GM23338 (cell line): ENCODE measurements around the gene PARG. TPM values are rescaled to one million over a fixed set of nuclear protein-coding genes. Genes with fewer than 3 reads are reported as not detected.
A peak's percentile ranks its signal among the peaks of the same experiment; 100 is the strongest.
"Not testable (repeated sequence)": the region's sequence is repeated elsewhere in the genome, so short reads cannot be mapped to it uniquely, and the experiment has no call there.

Source experiments
- ATAC-seq: fragments of 200-7000 bp; cut with Tn5 transposase; 3 replicates; pipeline ENCODE4 v1.9.1; 2020
- DNase-seq: peaks from one replicate; pipeline ENCODE4 v3.0.0-alpha.2; 2015; ENCODE audit warnings: low spot score
- H2AFZ ChIP-seq: fragments of 200-600 bp; sonication (generic); 2 replicates; pipeline ENCODE4 v1.8.0; 2016; ENCODE audit warnings: antibody characterized with exemption, mild to moderate bottlenecking, moderate library complexity
- H3F3A ChIP-seq: fragments of 200-600 bp; sonication (generic); replicated peaks from 2 replicates; pipeline ENCODE4 v1.8.0; 2017; ENCODE audit warnings: antibody characterized with exemption, mixed run types, low read depth
- H3K27ac ChIP-seq: fragments of 200-600 bp; sonication (generic); 2 replicates; pipeline ENCODE4 v1.6.1; 2016; ENCODE audit warnings: low read depth
- H3K27me3 ChIP-seq: fragments of 200-600 bp; sonication (generic); 2 replicates; pipeline ENCODE4 v1.8.0; 2016; ENCODE audit warnings: mild to moderate bottlenecking, mixed run types, moderate library complexity; ENCODE audit not compliant: insufficient read depth
- H3K36me3 ChIP-seq: fragments of 200-600 bp; sonication (generic); 2 replicates; pipeline ENCODE4 v1.8.0; 2016; ENCODE audit warnings: mild to moderate bottlenecking; ENCODE audit not compliant: insufficient read depth
- H3K4me1 ChIP-seq: fragments of 200-600 bp; sonication (generic); 2 replicates; pipeline ENCODE4 v1.8.0; 2016; ENCODE audit warnings: mild to moderate bottlenecking, moderate library complexity; ENCODE audit not compliant: insufficient read depth
- H3K4me2 ChIP-seq: fragments of 200-600 bp; sonication (generic); 2 replicates; pipeline ENCODE4 v1.7.1; 2017; ENCODE audit warnings: mixed run types
- H3K4me3 ChIP-seq: fragments of 200-600 bp; sonication (generic); 2 replicates; pipeline ENCODE4 v1.6.1; 2016; ENCODE audit warnings: mixed run types
- H3K79me2 ChIP-seq: fragments of 200-600 bp; sonication (generic); replicated peaks from 2 replicates; pipeline ENCODE4 v1.8.0; 2017; ENCODE audit warnings: mild to moderate bottlenecking; ENCODE audit not compliant: insufficient read depth
- H3K9me2 ChIP-seq: fragments of 200-600 bp; sonication (generic); 2 replicates; pipeline ENCODE4 v1.8.0; 2017; ENCODE audit not compliant: insufficient read depth
- H4K20me1 ChIP-seq: fragments of 200-600 bp; sonication (generic); replicated peaks from 2 replicates; pipeline ENCODE4 v1.8.0; 2017; ENCODE audit warnings: mild to moderate bottlenecking; ENCODE audit not compliant: insufficient read depth
- H3K27ac Mint-ChIP-seq: 2 replicates; pipeline ENCODE4 v1.8.0; 2020; ENCODE audit warnings: inconsistent platforms, mild to moderate bottlenecking, moderate library complexity, mixed read lengths
- H3K27me3 Mint-ChIP-seq: 3 replicates; pipeline ENCODE4 v1.8.0; 2022; ENCODE audit warnings: low read depth, mild to moderate bottlenecking, moderate library complexity, mixed read lengths, inconsistent platforms; ENCODE audit not compliant: insufficient read depth, poor library complexity
- H3K36me3 Mint-ChIP-seq: 3 replicates; pipeline ENCODE4 v1.8.0; 2021; ENCODE audit warnings: low read depth, mild to moderate bottlenecking, inconsistent platforms, moderate library complexity, mixed read lengths
- H3K4me1 Mint-ChIP-seq: 3 replicates; pipeline ENCODE4 v1.8.0; 2020; ENCODE audit warnings: mild to moderate bottlenecking, inconsistent platforms, mixed read lengths
- H3K4me3 Mint-ChIP-seq: 3 replicates; pipeline ENCODE4 v1.8.0; 2021; ENCODE audit warnings: moderate library complexity, mild to moderate bottlenecking, inconsistent platforms, mixed read lengths
- H3K9me3 Mint-ChIP-seq: 3 replicates; pipeline ENCODE4 v1.8.0; 2020; ENCODE audit warnings: moderate library complexity, mild to moderate bottlenecking, inconsistent platforms, mixed read lengths
- CTCF ChIP-seq, 2 experiments: fragments of 200-600 bp in 1 of 2; sonication (generic) in 1 of 2; conservative IDR thresholded peaks; 2 replicates each; pipeline versions ENCODE4 v1.5.1 to v1.6.1; 2016 to 2017; ENCODE audit warnings: antibody characterized with exemption in 2 of 2, low read depth in 2 of 2, mild to moderate bottlenecking in 2 of 2, moderate library complexity in 1 of 2
- ETS1 ChIP-seq: IDR thresholded peaks from 2 replicates; pipeline ENCODE4 v1.6.1; 2016; ENCODE audit warnings: antibody characterized with exemption
- POLR2AphosphoS5 ChIP-seq: IDR thresholded peaks from 2 replicates; pipeline ENCODE4 v1.6.1; 2016; ENCODE audit warnings: antibody characterized with exemption, low read depth
- long read RNA-seq: library from polyadenylated mRNA; unstranded; transcript quantifications from one replicate; pipeline ENCODE4 v2.0.0, GENCODE V29; 2020; ENCODE audit not compliant: unreplicated experiment
- polyA plus RNA-seq: library from polyadenylated mRNA; unstranded; fragments of >200 nt; fragmentation: Nextera tagmentation; extraction: Ambion mirVana; gene quantifications from 2 replicates; pipeline ENCODE4 v1.2.1, GENCODE V29; 2016
- total RNA-seq: library from RNA; depleted of rRNA; stranded (reverse); fragments of >200 nt; shearing (Covaris generic); gene quantifications from 2 replicates; pipeline ENCODE4 v1.2.3, GENCODE V29; 2014; rRNA removed

The PARG gene
- total RNA-seq (51.4 and 63.8 TPM in 2 replicates), polyA plus RNA-seq (16.0 and 19.1 TPM in 2 replicates)
- long read RNA-seq, partial matches to known transcripts: 4 of 12 reads
- long read RNA-seq, other reads (novel, unspliced or antisense): 8 of 12 reads

- H2AFZ ChIP-seq, H3K9me3 Mint-ChIP-seq, H3K4me1 ChIP-seq, H3K9me2 ChIP-seq, H3K36me3 ChIP-seq, H3K27me3 Mint-ChIP-seq, H3F3A ChIP-seq, H3K27me3 ChIP-seq: not testable (repeated sequence)
- DNase-seq (peak; percentile 94), ATAC-seq (peak; percentile 89)
- TF ChIP-seq POLR2AphosphoS5 (peak; percentile 78), CTCF (conservative IDR thresholded peaks at IDR 0.05; ENCODE audit: low read depth in 2 of 2) (peak in 1 of 2 experiments; percentile 22; a peak in 1 of 4 replicates), ETS1 (peak; percentile 83)
- Mint-ChIP-seq H3K4me1 (peaks cover 13% of the 10 kb centered on the region), H3K27ac (peak within 1 kb of the TSS; percentile 98), H3K36me3 (peaks cover 13% of the 10 kb centered on the region), H3K4me3 (peak within 1 kb of the TSS; percentile 97)
- H3K79me2 ChIP-seq: peaks cover 70% of the 10 kb centered on the region
- H3K27ac ChIP-seq: peak within 1 kb of the TSS; percentile 89
- peak within 1 kb of the TSS; percentile 74 for H3K4me3 ChIP-seq
- peak within 1 kb of the TSS; percentile 97 for H3K4me2 ChIP-seq
- H4K20me1 ChIP-seq: peaks cover 14% of the 10 kb centered on the region
Measured at GRCh38 chr10:49941447-49942338, at the start of gene PARG, which contains the start of gene TIMM23B. TSS of gene PARG (minus strand) at chr10:49942027. CDS start at chr10:49941725, 302 bp downstream. TSS of gene TIMM23B (plus strand) at chr10:49942053. CDS start at chr10:49942195, 142 bp downstream.

- not testable (repeated sequence) for H3K27me3 ChIP-seq, DNase-seq, H3K4me2 ChIP-seq, H3K36me3 ChIP-seq, H3K9me3 Mint-ChIP-seq, H3K4me3 ChIP-seq, H3K4me1 ChIP-seq, ATAC-seq, H3K9me2 ChIP-seq, H2AFZ ChIP-seq, H3K27me3 Mint-ChIP-seq, H3K4me1 Mint-ChIP-seq, H3K27ac Mint-ChIP-seq, H3K36me3 Mint-ChIP-seq, H3K79me2 ChIP-seq, H4K20me1 ChIP-seq, H3K27ac ChIP-seq, H3K4me3 Mint-ChIP-seq, H3F3A ChIP-seq
Measured at GRCh38 chr10:49988376-49988775, 46.5 kb upstream of the PARG start, which contains the start of gene AGAP6. TSS of gene AGAP6 (plus strand) at chr10:49988406. CDS start at chr10:49988716, 310 bp downstream.

DNA sequence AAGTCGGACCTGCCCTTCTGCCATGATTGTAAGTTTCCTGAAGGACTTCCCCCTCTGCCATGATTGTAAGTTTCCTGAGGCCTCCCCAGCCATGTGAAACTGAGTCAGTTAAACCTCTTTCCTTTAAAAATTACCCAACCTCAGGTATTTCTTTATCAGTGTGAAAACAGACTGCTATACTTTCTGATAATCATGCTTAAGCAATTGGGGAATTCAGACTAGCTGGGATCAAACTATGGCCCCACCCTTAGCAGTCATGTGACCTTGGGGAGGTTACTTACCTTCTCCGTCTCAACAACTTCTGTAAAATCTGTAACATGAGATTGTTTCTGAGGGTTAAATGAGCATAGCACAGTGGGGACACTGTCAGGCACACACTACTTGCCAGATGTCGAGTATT is 45.4 kb upstream of the PARG start:
- not testable (repeated sequence) for H3K4me1 ChIP-seq, H3K9me2 ChIP-seq, H3K4me2 ChIP-seq, H3K36me3 Mint-ChIP-seq, H2AFZ ChIP-seq, H3K4me3 Mint-ChIP-seq, H4K20me1 ChIP-seq, H3K27ac ChIP-seq, H3K27me3 ChIP-seq, H3K27me3 Mint-ChIP-seq, H3K27ac Mint-ChIP-seq, H3K4me1 Mint-ChIP-seq, DNase-seq, H3K79me2 ChIP-seq, H3K36me3 ChIP-seq, H3K9me3 Mint-ChIP-seq, H3K4me3 ChIP-seq, ATAC-seq, H3F3A ChIP-seq

- H3K27me3 Mint-ChIP-seq: not testable (repeated sequence)
Measured at GRCh38 chr10:49977756-49978155, 35.9 kb upstream of the PARG start.

DNA sequence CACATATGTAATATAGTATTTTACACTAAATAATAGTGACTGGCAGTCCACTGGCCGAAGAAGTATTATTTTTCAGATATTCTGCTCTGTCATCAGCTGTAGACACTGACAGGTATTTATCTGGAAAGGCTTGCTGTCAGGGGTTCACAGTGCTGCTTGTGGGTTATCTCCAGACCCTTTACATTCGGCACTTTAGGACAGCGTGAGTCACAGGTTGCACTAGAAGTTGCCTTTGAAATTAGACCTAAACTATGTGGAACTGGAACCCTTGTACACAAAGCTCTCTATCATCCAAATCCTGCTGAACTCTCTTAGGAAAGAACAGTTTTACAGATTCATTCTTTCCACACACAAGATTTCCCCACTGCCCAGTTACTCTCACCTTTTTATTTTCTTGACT is 30.3 kb upstream of the PARG start:
- H3K4me3 ChIP-seq, H3K36me3 ChIP-seq, H3K27me3 ChIP-seq, H3K4me3 Mint-ChIP-seq, H3K4me1 Mint-ChIP-seq, H3K27ac ChIP-seq, H3K9me3 Mint-ChIP-seq, H3F3A ChIP-seq, H3K27me3 Mint-ChIP-seq, H2AFZ ChIP-seq, DNase-seq, H4K20me1 ChIP-seq, H3K4me1 ChIP-seq, ATAC-seq, H3K79me2 ChIP-seq, H3K4me2 ChIP-seq, H3K27ac Mint-ChIP-seq, H3K9me2 ChIP-seq: not testable (repeated sequence)
- peaks cover 23% of the 10 kb centered on the region; the same call in 2 of the 3 replicates for H3K36me3 Mint-ChIP-seq

More at GRCh38 chr10:49977756-49978155, 35.9 kb upstream of the PARG start:
- not testable (repeated sequence) for H3K4me3 Mint-ChIP-seq, H3K9me3 Mint-ChIP-seq, ATAC-seq, H3F3A ChIP-seq, H3K4me1 ChIP-seq, H3K9me2 ChIP-seq, H3K36me3 Mint-ChIP-seq, DNase-seq, H3K27ac Mint-ChIP-seq, H2AFZ ChIP-seq, H3K79me2 ChIP-seq, H3K36me3 ChIP-seq, H3K4me1 Mint-ChIP-seq, H3K27me3 ChIP-seq, H3K27ac ChIP-seq, H4K20me1 ChIP-seq, H3K4me3 ChIP-seq, H3K4me2 ChIP-seq
